Stimulated activated CD8-positive, alpha-beta memory T cell treated with anti-CD3 and anti-CD28 coated beads, Interleukin-12 subunit alpha, Interleukin-12 subunit beta, amount 100 ng/mL, for 1 hour (primary cell): ENCODE results near the gene ASS1.

Source experiments
- DNase-seq: peaks from one replicate; pipeline ENCODE4 v3.0.0-alpha.2; 2020; ENCODE audit warnings: low read depth

The ASS1 gene

GRCh38 chr9:130454096-130454811 is 9.5 kb downstream of the ASS1 start:
- no peak for DNase-seq

- DNase-seq: no peak
Measured at GRCh38 chr9:130454812-130455325, 10.1 kb downstream of the ASS1 start.

DNA sequence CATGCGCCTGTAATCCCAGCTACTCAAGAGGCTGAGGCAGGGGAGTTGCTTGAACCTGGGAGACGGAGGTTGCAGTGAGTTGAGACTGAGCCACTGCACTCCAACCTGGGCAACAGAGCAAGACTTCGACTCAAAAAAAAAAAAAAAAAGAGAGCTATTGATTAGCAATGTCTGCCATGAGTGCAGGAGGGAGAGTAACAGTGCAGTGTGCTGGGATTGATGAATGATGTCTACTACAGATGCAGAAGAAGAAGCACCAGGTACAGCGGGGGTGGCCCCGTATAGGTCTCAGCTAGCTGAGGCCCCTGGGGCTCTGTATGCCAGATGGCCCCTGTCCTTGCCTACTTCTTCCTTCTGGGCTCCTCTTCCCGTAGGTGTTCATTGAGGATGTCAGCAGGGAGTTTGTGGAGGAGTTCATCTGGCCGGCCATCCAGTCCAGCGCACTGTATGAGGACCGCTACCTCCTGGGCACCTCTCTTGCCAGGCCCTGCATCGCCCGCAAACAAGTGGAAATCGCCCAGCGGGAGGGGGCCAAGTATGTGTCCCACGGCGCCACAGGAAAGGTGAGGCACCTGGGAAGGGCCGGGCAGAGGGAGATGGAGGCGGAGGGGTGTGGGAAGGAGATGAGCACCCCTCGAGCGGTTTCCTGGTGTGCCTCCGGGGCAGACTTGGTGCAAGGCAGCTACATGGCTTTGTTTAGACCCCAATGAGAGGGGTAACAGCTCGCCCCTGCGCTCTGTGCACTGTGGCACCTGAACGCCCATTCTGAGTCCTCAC is 13.5 kb downstream of the ASS1 start:
- DNase-seq: no peak

DNA sequence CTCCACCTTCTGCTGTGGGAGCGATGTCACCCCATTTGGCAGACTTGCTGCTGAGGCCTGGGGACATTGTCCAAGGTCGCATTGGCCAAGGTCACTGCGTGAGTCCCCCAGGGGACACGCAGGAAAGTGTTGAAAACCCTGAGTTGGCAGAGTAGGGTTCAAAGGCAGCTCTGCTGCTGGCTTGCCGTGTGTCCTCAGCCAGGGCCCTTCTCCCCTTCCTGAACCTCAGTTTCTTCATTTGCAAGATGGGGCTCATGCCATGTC is 14.0 kb downstream of the ASS1 start:
- DNase-seq: no peak

DNA sequence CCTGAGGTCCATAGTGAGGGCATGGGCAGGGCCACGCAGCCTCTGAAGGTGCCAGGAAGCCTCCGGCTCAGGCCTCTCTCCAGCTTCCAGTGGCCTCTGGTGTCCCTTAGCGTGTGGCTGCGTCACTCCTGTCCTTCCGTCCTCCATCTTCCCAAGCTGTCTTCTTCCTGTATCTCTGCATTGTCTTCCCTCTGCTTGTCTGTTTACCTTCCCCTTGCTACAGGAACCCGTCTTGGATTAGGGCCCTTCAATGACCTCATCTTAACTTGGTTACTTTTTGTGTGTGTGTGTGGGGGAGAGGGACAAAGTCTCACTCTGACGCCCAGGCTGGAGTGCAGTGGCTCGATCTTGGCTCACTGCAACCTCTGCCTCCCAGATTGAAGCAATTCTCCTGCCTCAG is 14.4 kb downstream of the ASS1 start:
- DNase-seq: no peak

GRCh38 chr9:130459941-130460669 is 15.3 kb downstream of the ASS1 start:
- DNase-seq: no peak

- DNase-seq: peak; percentile 58
Measured at GRCh38 chr9:130461218-130461630, 16.5 kb downstream of the ASS1 start.

GRCh38 chr9:130461731-130462130 is 17.0 kb downstream of the ASS1 start:
- DNase-seq: no peak

- DNase-seq: no peak
Measured at GRCh38 chr9:130462685-130463540, 18.2 kb downstream of the ASS1 start.

GRCh38 chr9:130463763-130464745 is 19.3 kb downstream of the ASS1 start:
- DNase-seq: no peak

GRCh38 chr9:130465383-130466096 is 20.8 kb downstream of the ASS1 start:
- no peak for DNase-seq

DNA sequence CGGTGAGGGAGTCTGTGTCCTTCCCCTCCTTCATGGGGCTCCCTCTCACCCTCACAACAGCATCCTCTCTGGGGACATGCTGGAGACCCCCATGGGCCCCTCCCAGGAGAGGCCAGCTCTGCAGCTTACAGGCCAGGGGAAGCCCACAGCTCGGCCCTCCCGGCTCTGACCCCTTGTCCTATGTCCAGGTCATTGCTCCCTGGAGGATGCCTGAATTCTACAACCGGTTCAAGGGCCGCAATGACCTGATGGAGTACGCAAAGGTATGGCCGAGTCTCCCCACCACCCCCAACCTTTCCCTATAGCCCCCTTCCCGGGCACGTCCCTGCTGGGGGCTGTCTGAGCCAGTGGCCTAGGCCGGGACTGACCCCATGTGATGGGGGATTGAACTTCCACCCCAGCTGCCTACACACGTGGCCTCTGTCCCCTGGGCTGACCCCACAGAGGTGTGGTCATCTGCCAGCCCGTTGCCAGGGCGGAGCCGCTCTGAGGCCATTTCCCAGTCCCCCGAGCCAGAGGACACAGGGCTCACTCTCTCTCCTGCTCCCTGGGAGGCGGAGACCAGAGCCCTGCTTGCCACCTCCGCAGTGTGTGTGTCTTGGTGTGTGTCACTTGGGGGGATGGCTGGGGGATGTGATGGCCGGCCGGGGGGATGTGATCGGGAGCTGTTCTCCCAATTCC is 21.9 kb downstream of the ASS1 start:
- DNase-seq: no peak

DNA sequence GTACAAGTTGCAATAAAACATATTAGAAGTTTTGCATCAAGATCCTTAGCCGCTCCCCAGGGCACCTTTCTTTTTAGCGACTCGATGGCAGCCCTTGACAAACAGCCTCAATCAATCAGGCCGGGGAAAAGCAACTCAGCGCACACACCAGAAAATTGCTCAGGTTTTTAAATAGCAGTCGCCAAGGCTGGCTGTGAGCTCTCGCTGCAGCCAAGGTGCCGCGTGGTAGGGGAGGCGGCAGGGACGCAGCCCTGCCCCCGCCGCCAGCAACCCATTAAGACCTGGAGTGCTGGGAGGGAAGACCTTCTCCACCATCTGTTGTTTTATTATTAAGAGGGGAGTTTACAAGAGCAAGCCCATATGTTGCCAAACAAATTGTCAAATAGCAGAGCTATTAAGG is 22.6 kb downstream of the ASS1 start:
- no peak for DNase-seq

DNA sequence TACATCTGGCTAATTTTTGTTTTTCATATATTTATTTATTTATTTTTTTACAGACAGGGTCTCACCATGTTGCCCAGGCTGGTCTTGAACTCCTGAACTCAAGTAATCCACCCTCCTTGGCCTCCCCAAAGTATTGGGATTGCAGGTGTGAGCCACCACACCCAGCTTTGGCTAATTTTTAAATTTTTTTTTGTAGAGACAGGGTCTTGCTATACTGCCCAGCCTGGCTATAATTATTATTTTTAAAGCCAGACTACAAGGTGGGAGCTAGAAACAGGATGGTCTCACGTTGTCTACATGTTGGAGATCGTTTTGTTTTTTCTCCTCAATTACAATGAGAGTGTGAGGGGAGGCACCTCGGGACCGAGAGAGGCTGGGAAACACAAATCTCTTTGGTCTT is 23.8 kb downstream of the ASS1 start:
- no peak for DNase-seq

DNA sequence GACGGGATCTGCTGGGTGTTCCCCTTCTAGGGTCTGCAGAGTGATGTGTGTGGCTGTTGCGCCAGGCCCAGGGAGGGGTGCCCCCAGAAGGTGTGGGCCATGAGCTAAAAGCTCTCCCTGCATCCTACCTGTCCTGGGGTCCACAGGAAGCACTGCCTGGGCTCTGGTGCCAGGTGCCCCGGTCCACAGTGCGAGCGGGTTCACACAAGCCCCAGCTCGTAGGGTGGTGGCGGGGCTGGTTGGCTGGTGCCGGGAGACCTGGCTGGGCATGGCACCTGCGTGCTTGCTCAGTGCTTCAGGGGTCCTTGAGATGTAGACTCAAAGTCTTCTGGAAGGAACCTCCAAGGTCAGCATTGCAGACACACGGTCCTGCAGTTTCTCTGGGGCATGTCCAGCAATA is 25.5 kb downstream of the ASS1 start:
- no peak for DNase-seq

DNA sequence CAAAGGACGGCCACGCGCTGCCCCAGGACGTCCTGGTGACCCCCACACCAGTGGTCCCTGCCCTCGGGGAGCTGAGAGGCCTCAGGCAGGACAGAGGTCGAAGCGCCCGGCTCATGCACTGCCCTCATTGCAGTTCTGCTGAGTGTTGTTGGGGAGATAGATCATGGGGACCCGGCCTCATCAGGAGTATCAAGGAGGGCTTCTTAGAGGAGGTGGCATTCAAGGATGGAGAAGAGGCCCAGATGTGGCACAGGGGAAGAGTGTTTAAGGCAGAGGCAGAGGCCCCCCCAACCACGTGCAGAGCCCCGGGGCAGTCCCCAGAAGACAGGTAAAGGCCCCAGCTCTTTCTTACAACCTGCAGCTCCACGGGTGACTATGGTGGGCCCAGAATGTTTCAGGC is 26.2 kb downstream of the ASS1 start:
- no peak for DNase-seq

DNA sequence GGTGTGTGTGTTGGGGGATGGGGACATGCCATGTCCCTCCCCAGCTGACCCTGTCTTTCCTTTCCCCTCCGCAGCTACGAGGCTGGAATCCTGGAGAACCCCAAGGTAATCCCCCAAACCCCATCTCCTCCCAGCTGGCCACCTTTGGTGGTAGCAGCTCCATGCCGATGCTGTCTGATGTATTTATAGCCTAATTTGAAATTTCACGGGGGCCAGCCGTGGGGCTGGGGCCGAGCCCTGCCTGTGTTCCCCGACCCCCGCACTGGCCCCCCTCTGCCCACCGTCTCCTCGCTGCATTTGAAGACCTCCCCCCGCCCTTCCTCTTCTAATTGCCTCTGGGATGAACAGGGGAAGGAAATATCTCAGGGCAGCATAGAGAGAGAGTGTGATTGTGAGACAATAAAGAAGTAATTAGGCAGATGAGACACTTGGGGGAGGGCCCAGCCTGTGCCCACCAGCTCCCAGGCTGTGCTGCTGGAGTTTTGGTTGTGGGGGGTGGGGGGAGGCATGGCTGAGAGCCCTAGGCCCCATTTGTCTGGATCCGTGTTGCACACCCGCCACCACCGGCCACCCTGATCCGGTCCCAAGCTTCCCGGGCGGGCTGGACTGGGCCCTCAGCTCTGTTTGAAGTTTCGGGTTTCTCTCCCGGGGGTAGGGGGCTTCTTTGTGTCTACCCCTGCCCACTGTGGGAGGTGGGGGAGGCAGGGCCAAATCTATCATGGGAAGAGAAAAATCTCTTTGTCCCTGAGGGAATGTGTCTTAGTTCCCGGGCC is 26.8 kb downstream of the ASS1 start:
- no peak for DNase-seq

GRCh38 chr9:130472184-130472705 is 27.5 kb downstream of the ASS1 start:
- DNase-seq: no peak

GRCh38 chr9:130473009-130473408 is 28.2 kb downstream of the ASS1 start:
- DNase-seq: no peak
